ENCODE data around the gene GARIN5B. TPM values are rescaled to one million over a fixed set of nuclear protein-coding genes. Genes with fewer than 3 reads are reported as not detected.

The GARIN5B gene
- total and polyA plus RNA-seq, 2 of the 13 experiments (the other 11 are each of a cell fraction or from before 2014, with no cell fraction given): not detected

DNA sequence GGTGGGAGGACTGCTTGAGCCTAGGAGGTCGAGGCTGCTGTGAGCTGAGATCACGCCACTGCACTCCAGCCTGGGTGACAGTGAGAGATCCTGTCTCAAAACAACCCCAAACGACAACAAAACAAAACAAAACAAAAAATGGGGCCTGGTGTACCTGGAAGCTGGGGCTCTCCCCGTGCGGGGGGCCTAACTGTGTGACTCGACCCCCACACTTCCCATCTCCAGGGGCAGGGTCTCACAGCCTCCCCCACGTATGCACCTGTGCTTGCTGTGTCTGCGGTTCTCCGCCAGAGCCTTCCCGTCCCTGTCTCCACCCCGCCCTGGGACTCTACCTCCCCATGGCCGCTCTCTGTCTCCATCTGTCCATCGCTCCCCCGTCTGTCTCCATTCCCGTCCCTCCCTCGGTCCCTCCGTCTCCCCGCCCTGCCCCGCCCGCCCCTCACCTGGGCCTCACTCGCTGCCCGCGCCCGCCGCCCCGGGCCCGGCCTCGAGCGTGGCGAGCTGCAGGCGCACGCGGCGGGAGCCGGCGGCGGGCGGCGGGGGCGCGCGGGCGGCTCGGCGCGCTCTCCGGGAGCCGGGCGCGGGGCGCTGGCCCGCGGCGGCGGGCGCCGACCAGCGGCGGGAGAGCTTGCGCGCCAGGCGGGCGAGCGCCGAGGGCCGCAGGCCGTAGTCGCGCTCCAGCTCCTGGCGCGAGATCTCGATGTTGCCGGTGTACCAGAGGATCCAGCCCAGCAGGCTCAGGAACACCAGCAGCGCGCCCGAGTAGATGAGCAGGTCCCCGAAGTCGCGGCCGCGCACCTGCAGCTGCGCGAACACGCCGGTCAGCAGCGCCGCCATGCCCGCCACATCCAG lies 20.4 kb upstream of the GARIN5B start:
- Histone ChIP-seq H3K9me3 (ENCODE audit: low read length) (no peaks in the 10 kb centered on the region), H3K4me1 (ENCODE audit: insufficient read depth, low read length) (peaks cover 35% of the 10 kb centered on the region), H3K4me2 (ENCODE audit: low read depth, low read length) (no peak overlapping the region), H3K27ac (ENCODE audit: extremely low read length, insufficient read depth, low read length) (no peak overlapping the region), H3K79me2 (ENCODE audit: insufficient read depth, low read length) (peaks cover 30% of the 10 kb centered on the region), H4K20me1 (ENCODE audit: insufficient read depth, low read length) (peaks cover 27% of the 10 kb centered on the region), H2AFZ (ENCODE audit: low read length) (no peak overlapping the region), H3K27me3 (ENCODE audit: control insufficient read depth in 1 of 2, insufficient read depth in 2 of 2, low read length in 2 of 2) (no peaks in the 10 kb centered on the region; a peak in 1 of 5 replicates), H3K4me3 (replicated peaks in 1 of 3; ENCODE audit: insufficient read depth in 1 of 3, low read depth in 2 of 3, low read length in 3 of 3) (no peak overlapping the region), H3K9ac (ENCODE audit: insufficient read depth, low read depth, low read length) (no peak overlapping the region), H3K36me3 (replicated peaks in 1 of 2; ENCODE audit: control insufficient read depth in 1 of 2, insufficient read depth in 2 of 2, low read length in 2 of 2) (peaks cover 8 to 19% of the 10 kb centered on the region in 2 experiments)
- intact Hi-C loops (cut with micrococcal nuclease; ENCODE audit: unreplicated experiment): no loop called here
- TF ChIP-seq NR2C2 (CRISPR knock-in tag; IDR thresholded peaks at IDR 0.05; ENCODE audit: borderline replicate concordance): no peak
- TF ChIP-seq, protein P1, sequence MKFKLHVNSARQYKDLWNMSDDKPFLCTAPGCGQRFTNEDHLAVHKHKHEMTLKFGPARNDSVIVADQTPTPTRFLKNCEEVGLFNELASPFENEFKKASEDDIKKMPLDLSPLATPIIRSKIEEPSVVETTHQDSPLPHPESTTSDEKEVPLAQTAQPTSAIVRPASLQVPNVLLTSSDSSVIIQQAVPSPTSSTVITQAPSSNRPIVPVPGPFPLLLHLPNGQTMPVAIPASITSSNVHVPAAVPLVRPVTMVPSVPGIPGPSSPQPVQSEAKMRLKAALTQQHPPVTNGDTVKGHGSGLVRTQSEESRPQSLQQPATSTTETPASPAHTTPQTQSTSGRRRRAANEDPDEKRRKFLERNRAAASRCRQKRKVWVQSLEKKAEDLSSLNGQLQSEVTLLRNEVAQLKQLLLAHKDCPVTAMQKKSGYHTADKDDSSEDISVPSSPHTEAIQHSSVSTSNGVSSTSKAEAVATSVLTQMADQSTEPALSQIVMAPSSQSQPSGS (CRISPR knock-in tag; IDR thresholded peaks at IDR 0.05): no peak
- no peak for TF ChIP-seq RELA (CRISPR knock-in tag; IDR thresholded peaks at IDR 0.05)
- TF ChIP-seq FOXJ3 (CRISPR knock-in tag; IDR thresholded peaks at IDR 0.05; ENCODE audit: borderline replicate concordance): no peak
- TF ChIP-seq, protein P2, sequence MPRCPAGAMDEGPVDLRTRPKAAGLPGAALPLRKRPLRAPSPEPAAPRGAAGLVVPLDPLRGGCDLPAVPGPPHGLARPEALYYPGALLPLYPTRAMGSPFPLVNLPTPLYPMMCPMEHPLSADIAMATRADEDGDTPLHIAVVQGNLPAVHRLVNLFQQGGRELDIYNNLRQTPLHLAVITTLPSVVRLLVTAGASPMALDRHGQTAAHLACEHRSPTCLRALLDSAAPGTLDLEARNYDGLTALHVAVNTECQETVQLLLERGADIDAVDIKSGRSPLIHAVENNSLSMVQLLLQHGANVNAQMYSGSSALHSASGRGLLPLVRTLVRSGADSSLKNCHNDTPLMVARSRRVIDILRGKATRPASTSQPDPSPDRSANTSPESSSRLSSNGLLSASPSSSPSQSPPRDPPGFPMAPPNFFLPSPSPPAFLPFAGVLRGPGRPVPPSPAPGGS (CRISPR knock-in tag; IDR thresholded peaks at IDR 0.05): no peak
- no peak for TF ChIP-seq GATAD1 (CRISPR knock-in tag; IDR thresholded peaks at IDR 0.05)
- no peak for TF ChIP-seq ZMYM2 (CRISPR knock-in tag; IDR thresholded peaks at IDR 0.05)
- TF ChIP-seq XBP1 (CRISPR knock-in tag; IDR thresholded peaks at IDR 0.05): no peak
- TF ChIP-seq ZNF256 (CRISPR knock-in tag; conservative IDR thresholded peaks at IDR 0.05): no peak
- TF ChIP-seq FOXK2 (IDR thresholded peaks at IDR 0.05): no peak
- TF ChIP-seq, protein P3, sequence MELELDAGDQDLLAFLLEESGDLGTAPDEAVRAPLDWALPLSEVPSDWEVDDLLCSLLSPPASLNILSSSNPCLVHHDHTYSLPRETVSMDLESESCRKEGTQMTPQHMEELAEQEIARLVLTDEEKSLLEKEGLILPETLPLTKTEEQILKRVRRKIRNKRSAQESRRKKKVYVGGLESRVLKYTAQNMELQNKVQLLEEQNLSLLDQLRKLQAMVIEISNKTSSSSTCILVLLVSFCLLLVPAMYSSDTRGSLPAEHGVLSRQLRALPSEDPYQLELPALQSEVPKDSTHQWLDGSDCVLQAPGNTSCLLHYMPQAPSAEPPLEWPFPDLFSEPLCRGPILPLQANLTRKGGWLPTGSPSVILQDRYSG (CRISPR knock-in tag; IDR thresholded peaks at IDR 0.05): no peak
- TF ChIP-seq KLF6 (CRISPR knock-in tag; IDR thresholded peaks at IDR 0.05): no peak
- TF ChIP-seq, protein P4, sequence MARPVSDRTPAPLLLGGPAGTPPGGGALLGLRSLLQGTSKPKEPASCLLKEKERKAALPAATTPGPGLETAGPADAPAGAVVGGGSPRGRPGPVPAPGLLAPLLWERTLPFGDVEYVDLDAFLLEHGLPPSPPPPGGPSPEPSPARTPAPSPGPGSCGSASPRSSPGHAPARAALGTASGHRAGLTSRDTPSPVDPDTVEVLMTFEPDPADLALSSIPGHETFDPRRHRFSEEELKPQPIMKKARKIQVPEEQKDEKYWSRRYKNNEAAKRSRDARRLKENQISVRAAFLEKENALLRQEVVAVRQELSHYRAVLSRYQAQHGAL (CRISPR knock-in tag; IDR thresholded peaks at IDR 0.05; ENCODE audit: not compliant biosample characterization): no peak
- in situ Hi-C loops (cut with HindIII; ENCODE audit: extremely low pct_ligation_motif_present, low pct_unique_long_range_greater_than_20kb): no loop called here
- ATAC-seq (no peak), DNase-seq (ENCODE audit: low spot score) (no peak), FAIRE-seq (no peak)
- no TSS peak for BruUV-seq (replicated peaks)
- WGBS (ENCODE audit: low lambda C conversion rate): 97% methylated on average over 67 of the region's 88 CpGs
- CTCF ChIA-PET (ENCODE audit: low intra/inter-chr PET ratio, low total read pairs): no interaction called here
- POLR2A ChIA-PET: interaction anchor here (1.3 kb wide), 1 partner anchor 50 kb away, joined by 4 read pairs; no protein-coding TSS in a partner anchor
